Adipocyte (in vitro differentiated cells): ENCODE data around the gene CAMTA1.

Experiments used
- DNase-seq: peaks from one replicate; pipeline ENCODE4 v3.0.0-alpha.2; 2015; ENCODE audit warnings: low read depth
- H3K27me3 ChIP-seq: replicated peaks from 2 replicates; pipeline ENCODE4 v1.7.0; 2013; ENCODE audit warnings: mild to moderate bottlenecking, low read length, moderate library complexity; ENCODE audit not compliant: control insufficient read depth, insufficient read depth
- H3K36me3 ChIP-seq: 2 replicates; pipeline ENCODE4 v1.7.0; 2013; ENCODE audit warnings: low read length, mild to moderate bottlenecking, moderate library complexity; ENCODE audit not compliant: control insufficient read depth, insufficient read depth, severe bottlenecking
- H3K4me1 ChIP-seq: 2 replicates; pipeline ENCODE4 v1.7.0; 2013; ENCODE audit warnings: mild to moderate bottlenecking, low read length, moderate library complexity; ENCODE audit not compliant: control insufficient read depth, insufficient read depth
- H3K4me3 ChIP-seq: 2 replicates; pipeline ENCODE4 v1.7.0; 2013; ENCODE audit warnings: mild to moderate bottlenecking, low read length, moderate library complexity
- H3K9ac ChIP-seq: 2 replicates; pipeline ENCODE4 v1.7.0; 2013; ENCODE audit warnings: mild to moderate bottlenecking, low read length, moderate library complexity
- H3K9me3 ChIP-seq: 2 replicates; pipeline ENCODE4 v1.7.0; 2013; ENCODE audit warnings: mild to moderate bottlenecking, low read length, moderate library complexity; ENCODE audit not compliant: control insufficient read depth

Gene CAMTA1

DNA sequence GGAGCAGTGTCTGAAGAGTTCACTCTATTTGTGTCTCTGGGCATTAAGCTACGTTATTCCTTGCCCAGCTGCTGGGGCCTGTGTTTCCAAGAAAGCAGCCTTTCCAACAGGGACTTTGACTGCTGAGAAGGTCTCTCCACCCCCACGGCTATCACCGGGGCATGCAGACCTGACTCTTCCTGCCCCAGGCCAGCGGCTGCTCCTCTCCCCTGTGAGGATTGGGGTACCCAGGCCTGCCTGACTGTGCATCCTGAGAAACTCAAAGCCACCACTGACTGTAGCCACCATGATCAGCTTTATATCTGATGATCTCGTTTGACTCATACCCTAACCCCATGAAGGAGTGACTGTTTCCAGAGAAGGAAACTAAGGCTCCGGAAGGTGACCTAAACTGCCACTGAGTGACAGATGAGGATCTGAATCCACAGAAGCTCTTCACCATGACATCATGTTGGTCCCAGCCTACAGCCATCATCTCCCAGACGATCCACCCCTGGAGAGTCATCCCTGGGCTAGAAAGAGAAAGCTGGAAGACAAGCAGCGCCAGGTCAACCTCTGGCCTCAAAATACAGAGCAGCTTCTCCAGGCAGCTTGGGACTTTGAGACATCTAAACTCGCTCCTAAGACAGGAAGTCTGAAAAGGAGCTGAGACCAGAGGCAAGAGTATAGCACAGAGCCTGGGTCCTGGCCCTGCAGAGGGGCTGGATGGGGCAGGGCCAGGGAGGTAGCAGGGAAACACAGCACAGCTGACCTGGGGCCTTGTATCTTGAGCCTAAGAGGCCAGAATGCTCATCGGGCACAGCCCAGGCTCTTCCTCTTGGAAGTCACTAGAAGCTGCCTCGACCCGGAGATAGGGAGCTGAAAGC is 741.8 kb downstream of the CAMTA1 start:
- DNase-seq = peak; percentile 16
- no peaks in the 10 kb centered on the region for H3K27me3 ChIP-seq
- H3K4me3 ChIP-seq = no peak overlapping the region
- H3K36me3 ChIP-seq = no peaks in the 10 kb centered on the region
- no peaks in the 10 kb centered on the region for H3K4me1 ChIP-seq
- H3K9me3 ChIP-seq = no peaks in the 10 kb centered on the region
- H3K9ac ChIP-seq = no peak overlapping the region

DNA sequence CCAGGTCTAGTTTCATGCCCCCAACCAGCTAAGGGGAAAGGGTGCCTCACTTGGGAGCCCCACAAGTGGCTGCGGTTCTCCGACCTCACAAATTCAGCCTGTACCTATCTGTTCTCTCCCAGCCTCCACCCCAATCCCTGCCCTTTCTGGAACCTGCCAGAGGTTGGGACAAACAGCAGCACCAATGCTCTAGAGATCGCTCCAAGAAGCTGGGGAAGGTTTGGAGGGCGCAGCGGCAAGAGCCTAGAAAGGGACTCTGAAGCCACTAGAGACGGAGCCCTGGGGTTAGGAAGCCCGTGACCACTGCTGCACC is 742.4 kb downstream of the CAMTA1 start:
- Histone ChIP-seq H3K27me3 (no peaks in the 10 kb centered on the region), H3K36me3 (no peaks in the 10 kb centered on the region), H3K4me1 (no peaks in the 10 kb centered on the region), H3K9ac (no peak overlapping the region), H3K9me3 (no peaks in the 10 kb centered on the region), H3K4me3 (no peak overlapping the region)
- DNase-seq = no peak

GRCh38 chr1:7528386-7529198 is 743.3 kb downstream of the CAMTA1 start:
- Histone ChIP-seq H3K4me1 (no peaks in the 10 kb centered on the region), H3K9ac (no peak overlapping the region), H3K27me3 (no peaks in the 10 kb centered on the region), H3K36me3 (no peaks in the 10 kb centered on the region), H3K9me3 (no peaks in the 10 kb centered on the region), H3K4me3 (no peak overlapping the region)
- DNase-seq = peak; percentile 38

DNA sequence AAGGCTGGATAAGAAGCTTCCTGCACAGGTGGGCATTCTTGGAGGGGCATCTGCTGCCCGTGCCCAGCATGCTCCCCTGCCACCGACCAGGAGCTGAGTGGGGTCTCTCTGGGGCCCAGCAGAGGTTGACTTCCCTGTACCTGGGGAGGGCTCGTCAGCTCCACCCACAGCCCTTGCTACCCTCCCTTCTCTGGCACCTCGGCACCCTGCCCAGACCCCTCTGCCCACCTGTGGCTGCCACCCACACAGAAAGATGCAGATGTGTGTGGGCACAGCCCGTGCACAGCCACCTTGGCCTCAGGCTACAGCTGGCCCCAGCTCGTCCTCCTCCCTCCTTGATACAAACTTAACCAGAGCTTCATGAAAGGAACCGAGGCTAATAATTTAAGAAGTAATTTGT is 744.7 kb downstream of the CAMTA1 start:
- no peaks in the 10 kb centered on the region for H3K36me3 ChIP-seq
- H3K9me3 ChIP-seq = no peaks in the 10 kb centered on the region
- peaks cover 9% of the 10 kb centered on the region for H3K27me3 ChIP-seq
- H3K4me1 ChIP-seq = no peaks in the 10 kb centered on the region
- no peak for DNase-seq
- no peak overlapping the region for H3K4me3 ChIP-seq
- no peak overlapping the region for H3K9ac ChIP-seq

DNA sequence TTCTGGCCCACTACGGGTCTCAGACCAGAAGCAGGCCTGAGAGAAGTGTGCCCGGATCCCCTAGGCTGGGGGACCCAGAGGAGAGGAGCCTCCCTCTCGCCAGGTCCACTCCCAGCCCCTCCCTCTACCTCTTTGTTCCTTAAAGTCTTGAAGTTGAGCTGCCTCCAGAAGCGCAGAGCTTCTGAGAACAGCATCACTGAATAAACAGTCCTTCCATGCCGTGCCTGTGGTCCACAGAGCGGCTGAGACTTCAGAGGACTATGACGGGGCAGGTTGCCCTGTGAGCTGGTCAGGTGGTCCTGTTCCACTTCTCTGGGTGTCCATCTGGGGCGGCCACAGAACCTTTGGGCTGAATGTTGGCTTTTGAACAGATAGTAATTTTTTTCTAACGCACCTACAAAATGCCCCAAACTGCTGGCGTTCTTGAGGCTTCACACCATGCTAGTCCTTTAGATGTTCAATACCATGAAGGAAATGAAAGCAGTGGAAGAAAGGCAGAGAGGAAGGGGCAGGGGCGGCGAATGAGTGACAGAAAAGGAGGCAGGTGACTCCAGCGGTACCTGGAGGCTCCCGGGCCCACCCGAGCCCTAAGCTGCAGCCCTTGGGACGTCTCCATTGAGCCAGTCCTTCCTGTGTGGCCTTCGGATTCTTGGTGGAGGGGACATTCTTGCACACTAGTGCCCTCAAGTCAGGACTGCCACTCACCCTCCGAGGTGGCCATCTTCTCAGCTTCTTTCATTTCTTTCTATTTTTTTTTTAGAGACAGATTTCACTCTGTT is 746.5 kb downstream of the CAMTA1 start:
- no peaks in the 10 kb centered on the region for H3K4me1 ChIP-seq
- DNase-seq = no peak
- H3K27me3 ChIP-seq = peaks cover 26% of the 10 kb centered on the region
- no peak overlapping the region for H3K9ac ChIP-seq
- H3K4me3 ChIP-seq = no peak overlapping the region
- no peaks in the 10 kb centered on the region for H3K9me3 ChIP-seq
- no peaks in the 10 kb centered on the region for H3K36me3 ChIP-seq

GRCh38 chr1:7533006-7533405 is 747.8 kb downstream of the CAMTA1 start:
- Histone ChIP-seq H3K9me3 (peaks cover 9% of the 10 kb centered on the region), H3K36me3 (no peaks in the 10 kb centered on the region), H3K4me3 (no peak overlapping the region), H3K27me3 (peaks cover 28% of the 10 kb centered on the region), H3K9ac (no peak overlapping the region), H3K4me1 (no peaks in the 10 kb centered on the region)
- DNase-seq = no peak

DNA sequence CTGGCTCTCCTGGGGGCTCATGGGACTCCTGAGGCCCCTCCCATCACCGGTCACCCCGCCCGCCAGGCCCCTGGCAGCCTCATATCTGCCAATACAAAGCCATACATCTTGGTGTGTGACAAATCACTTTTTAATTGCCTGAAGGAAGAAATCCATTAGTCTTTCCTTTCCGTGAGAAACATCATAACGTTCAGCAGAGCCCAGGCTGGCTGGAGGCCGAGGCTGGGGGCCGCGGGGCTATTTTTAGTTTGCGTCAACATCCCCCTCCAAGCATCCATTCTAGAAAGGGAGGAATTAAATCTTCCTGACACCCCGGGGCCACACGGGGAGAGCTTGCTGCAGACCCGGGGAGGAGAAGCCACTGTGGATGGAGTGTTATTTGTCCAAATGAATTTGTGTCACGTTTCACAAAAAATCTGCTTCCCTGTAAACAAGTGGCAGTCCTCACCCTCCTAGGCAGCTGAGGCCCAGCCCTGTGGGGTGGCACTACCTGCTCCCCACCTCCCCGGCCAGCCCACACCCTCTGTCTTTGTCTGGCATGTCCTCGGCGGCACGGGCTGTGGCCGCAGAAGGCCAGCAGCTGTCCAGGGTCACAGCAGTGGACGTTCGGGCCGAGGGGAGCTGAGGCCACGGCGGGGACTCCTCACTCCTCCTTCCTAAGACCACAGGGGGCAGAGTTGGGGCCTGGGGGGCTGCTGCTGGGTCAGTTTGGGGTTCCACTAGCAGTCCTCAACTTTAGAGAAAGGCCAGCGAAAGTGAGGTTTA is 749.0 kb downstream of the CAMTA1 start:
- DNase-seq = no peak
- H3K27me3 ChIP-seq = peaks cover 28% of the 10 kb centered on the region
- peaks cover 10% of the 10 kb centered on the region for H3K9me3 ChIP-seq
- H3K9ac ChIP-seq = no peak overlapping the region
- H3K36me3 ChIP-seq = no peaks in the 10 kb centered on the region
- H3K4me1 ChIP-seq = no peaks in the 10 kb centered on the region
- H3K4me3 ChIP-seq = no peak overlapping the region

DNA sequence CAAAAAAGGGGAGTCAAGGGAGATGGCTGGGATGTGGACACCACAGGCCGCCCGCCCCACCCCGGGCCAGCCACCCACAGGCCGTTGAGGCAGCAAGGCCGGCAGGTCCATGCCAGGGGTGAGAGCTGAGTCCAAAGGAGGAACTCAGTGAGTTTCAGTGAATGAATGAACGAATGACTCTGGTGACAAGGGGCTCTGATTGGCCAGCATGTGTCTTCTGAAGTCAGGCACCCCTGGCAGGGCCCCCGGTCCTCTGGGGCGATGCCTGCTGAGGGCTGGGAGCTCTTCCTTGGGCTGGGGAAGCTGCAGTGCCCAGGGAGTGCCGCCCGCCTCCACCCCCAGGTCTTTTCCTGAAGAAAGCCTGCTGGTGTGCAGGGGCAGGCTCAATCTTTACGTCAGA is 749.8 kb downstream of the CAMTA1 start:
- no peak overlapping the region for H3K4me3 ChIP-seq
- H3K4me1 ChIP-seq = no peaks in the 10 kb centered on the region
- H3K9ac ChIP-seq = no peak overlapping the region
- H3K36me3 ChIP-seq = no peaks in the 10 kb centered on the region
- peaks cover 10% of the 10 kb centered on the region for H3K9me3 ChIP-seq
- H3K27me3 ChIP-seq = peaks cover 28% of the 10 kb centered on the region
- no peak for DNase-seq

- peaks cover 10% of the 10 kb centered on the region for H3K9me3 ChIP-seq
- no peaks in the 10 kb centered on the region for H3K36me3 ChIP-seq
- no peak overlapping the region for H3K9ac ChIP-seq
- no peak for DNase-seq
- H3K27me3 ChIP-seq = peaks cover 28% of the 10 kb centered on the region
- H3K4me3 ChIP-seq = no peak overlapping the region
- no peaks in the 10 kb centered on the region for H3K4me1 ChIP-seq
These were observed 751.0 kb downstream of the CAMTA1 start for GRCh38 chr1:7535934-7536878.
